Activated CD4-positive, alpha-beta T cell treated with anti-CD3 and anti-CD28 coated beads, Interleukin-10, Interleukin-2, amounts not matched to agents 100 ng/mL and 50 ng/mL, durations not matched to agents 16 hours and 8 hours (primary cell): Measurements from ENCODE around the gene GPAM.

Experiments
- DNase-seq: peaks from one replicate; pipeline ENCODE4 v3.0.0-alpha.2; 2020

Gene GPAM

DNA sequence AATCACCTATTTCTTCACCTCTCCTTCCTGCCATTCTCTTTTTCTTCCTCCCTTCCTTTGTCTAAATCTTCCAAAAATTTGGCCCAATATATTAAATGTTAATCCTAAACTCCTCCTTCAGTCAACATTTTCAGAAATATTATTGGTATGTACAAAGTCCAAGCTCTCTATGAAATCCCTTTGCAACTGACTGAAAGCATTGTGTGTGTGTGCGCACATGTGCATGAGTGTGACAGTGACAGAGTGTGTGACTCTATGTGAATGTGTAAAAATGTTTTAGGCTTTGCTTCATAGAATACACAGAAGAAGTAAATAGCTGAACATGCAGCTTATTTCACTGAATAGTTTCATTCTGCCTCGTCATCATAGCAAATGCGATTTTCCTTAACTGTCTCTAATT lies 7.0 kb downstream of the GPAM start:
- DNase-seq = no peak

DNA sequence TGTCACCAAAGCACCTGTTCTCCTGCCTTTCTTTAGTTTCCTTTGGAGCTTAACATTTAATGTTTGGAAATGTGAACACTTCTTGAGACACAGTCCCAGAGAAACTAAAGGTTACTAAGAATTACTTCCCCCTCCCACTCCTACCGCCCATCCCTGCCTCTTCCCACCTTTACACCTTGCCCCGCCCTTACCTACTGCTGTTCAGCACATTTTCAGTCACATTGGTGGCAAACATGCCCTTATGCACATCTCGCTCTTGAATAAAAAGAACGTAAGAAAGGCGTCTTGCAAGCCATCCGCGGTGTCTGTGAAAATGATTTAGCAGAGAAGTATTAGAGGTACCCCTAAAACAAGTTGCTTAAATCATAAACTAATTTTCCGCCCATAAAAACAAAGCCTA lies 8.2 kb downstream of the GPAM start:
- DNase-seq = no peak

DNA sequence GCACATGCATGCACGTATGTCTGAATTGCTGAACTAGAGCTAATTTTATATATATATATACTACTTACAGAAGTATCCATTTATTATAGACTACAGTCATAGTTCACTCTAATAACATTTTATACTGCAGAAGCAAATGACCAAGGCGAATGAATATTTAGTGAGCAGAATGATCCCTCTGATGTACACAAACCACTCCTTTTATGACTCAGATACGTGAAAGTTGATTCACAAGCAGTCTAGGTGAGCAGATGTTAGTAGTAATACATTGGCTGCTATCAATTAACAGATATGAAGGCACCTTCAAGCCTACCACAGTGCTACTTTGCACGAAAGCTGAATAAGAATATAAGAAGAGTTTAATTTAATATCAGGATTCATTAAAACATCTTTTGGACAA lies 10.4 kb downstream of the GPAM start:
- DNase-seq = no peak

DNA sequence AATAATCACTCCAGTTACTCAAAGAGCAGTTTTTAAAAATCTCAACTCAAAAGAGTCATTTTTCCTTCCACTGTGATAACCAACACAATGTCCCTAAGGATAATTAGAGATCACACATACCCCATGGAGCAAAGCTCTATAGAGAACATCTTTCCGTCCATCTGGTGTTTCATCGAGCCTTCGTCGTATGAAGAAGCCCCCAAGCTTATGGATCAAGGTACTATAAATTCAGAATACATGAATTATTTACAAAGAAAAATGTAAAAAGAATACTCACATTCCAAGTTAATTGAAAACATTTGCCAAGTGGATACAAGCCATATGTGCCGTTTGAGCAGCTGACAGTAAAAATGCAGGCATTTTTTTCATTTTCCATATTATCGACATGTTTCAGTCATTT lies 14.8 kb downstream of the GPAM start:
- DNase-seq = no peak

DNA sequence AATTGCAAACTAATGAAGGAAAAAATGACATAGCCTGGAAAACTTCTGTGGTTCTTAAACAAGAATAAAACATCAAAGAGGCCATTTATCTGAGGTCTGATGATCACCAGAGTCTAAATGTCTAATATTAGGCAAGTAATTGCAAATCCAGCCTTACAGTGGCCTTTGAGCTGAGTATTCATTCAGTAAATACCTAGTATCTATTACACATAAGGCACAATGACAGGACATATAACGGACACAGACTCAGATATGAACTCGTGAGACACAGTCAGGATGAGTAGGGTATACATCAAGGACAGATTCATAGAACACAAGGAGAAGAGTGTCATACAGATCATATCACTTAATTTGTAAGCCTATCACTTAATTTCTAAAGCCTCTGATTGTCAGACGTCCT lies 16.8 kb downstream of the GPAM start:
- no peak for DNase-seq

DNA sequence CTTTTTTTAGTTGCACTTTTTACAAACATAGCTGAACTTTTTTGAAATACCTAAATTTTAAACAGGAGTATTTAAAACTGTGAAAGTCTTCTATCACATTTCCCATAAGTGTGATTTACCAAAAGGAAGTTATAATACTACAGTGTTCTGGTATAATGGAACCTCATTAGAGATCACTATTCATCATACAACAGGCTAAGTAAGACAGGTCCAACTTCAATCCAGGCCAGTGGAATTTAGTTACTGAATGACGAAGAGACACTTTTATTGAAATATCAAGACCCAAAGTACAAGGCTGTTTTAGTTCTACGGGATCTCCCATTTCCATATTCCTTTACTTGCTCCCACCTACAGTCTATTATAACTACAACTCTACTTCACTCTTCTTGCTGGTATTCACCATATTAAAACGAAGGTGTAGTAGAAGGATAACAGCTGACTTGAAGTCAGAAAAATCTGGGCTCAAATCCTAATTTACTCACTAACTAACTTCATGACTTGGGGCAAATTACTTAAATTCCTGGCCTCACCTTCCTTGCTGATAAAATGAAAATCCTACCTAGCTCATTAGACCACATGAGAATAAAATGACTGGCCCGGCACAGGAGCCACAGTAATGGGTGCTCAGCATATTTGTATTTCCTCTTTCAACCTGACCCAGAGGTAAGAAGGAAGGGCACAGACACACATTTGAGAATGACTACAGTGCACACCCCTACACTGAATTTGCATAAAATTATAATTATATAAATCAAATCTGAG lies 21.6 kb downstream of the GPAM start:
- no peak for DNase-seq

DNA sequence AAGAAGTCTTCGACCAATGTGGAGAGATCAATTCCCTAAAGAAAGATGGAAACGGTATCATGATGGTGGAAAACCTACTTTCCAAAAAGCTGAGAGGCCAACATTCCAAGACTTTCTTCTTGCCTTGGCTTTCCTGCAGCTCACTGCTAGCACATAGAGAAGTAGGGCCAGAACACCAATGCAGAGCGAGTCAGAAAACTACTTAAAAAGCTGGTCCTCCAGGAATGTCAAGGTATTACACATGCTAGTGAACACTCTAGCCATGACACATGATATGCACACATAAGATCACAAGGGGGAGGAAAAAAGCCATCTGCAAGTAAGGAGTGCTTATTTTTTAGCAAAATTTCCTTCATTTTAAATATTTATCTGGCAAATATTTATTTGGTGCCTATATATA lies 22.7 kb downstream of the GPAM start:
- DNase-seq = no peak

DNA sequence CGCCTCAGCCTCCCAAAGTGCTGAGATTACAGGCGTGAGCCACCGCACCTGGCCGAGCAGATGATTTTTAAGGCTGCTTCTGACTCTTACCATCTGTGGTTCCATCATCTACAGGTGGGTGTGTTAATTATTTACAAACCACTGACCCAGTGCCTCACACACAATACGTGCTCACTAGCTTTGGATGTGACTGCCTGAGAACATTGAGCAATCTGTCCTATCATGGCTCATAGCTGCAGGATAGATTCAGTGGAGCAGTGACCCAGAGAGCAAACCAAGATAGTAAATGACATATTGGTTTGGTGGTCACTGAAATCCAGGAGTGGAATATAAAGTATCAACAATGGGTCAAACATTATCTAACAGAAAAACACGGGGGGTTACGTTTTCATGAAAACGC lies 24.1 kb downstream of the GPAM start:
- no peak for DNase-seq

DNA sequence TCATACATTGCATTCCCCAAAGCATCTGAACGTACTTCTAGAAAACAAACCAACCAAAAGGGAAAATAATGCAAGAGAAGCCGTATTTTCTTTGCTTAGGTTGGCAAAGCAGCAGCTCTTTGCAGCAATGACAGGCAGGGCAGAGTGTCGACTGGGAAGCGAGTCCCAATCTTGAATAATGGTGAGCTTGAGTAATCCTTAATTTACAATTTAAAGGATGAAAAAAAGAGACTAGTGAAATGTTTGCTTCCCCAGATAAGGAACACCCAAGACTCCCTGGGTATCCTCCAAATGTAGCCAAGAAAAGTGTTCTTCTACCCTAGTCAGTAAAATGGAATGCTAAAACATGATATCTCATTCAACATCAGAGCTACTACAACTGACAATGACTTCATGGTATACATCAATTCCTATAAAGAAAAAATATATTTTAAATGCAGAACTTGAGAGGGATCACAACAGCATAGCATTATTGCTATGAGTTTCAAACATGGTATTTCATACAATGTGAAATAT lies 32.0 kb downstream of the GPAM start:
- no peak for DNase-seq

DNA sequence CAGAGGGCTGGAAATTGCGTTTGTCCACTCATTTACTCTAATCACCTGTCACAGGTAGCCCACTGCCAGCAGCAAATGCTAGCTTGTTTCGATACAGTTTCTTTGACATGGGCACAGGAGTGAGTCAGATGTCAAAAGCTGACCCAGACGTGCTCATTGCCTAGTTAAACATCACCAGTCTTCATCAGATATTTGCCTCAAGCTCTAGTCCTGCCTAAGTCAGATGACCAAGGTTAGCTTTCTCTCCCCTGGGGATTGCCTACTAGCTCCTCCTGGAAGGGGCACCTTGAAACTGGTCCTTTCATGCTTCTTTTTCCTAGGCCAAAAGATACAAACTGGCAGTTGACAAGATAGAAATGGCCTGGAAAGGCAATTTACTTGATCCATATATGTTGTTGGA lies 35.2 kb downstream of the GPAM start:
- DNase-seq = no peak

DNA sequence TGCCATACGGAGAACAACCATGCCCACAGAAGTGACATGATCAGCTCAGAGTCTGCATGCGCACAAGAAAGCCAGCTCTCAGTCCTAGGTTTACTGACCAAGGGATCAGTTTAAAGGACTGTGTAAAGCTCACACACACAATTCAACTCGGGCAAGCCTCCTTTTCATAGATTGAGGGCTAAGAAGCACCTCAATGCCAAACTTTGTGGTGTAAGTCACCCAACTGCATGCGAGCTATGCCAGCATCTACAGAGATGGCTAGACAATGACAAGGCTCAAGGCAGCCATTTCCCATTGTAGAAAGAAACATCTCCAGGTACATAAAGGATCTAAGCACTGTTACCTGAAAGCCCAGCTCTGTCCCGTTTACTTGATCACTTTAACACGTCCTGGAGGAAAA lies 36.8 kb downstream of the GPAM start:
- DNase-seq = no peak

DNA sequence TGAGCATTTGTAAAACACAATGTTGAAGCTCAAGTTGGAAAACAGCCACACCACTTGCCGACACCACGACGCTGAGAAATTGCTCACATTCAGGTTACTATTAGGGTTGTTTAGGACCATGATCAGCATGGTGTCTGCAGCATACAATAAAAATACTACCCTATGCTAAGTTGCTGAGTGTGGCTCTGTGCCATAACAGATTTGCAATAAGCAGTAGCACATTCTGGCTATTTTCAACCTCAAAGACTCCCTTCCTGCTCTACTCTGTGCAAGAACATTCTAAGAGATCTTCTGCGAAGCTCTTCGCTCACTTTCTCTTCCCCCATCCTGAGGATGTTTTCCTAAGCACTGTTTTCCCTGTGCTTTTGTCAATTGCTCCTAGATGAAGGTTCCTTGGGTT lies 38.3 kb downstream of the GPAM start:
- DNase-seq = no peak

DNA sequence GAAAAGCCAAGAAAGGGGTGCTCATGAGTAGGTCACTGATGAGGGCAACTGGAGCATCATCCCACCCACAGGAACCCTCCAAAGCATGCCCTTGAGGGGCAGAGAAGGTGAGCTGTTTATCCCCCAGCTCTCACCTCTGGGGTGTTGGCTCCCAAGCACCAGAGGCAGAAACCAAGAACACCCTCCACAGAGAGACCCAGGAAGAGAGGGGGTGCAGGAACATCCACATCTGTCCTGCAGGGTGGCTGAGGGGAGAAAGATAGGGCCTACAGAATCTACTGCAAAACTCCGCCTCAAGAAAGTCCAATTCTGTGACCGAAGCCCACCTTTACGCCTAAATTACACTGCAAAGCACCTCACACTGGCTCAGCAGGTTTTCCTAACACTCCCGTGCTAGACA lies 40.1 kb downstream of the GPAM start:
- no peak for DNase-seq

DNA sequence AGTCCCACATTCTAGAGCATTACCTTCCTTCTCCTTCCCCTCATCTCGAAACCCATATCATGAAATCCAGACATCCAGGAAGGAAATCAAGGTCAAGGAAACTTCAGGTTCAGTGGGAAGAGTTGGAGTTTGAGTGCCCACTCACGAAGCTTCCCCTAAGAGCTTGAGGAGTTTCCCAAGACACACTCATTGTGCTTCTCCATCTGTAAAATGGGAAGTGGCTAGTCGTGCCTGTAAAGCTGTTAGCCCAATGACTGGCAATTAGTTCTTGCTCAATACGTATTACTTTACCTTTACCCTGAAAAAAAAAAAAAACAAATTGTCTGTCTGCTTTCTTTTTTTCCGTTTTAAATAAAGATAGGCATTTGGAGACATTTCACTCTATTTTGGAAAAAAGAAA lies 42.3 kb downstream of the GPAM start:
- no peak for DNase-seq

DNA sequence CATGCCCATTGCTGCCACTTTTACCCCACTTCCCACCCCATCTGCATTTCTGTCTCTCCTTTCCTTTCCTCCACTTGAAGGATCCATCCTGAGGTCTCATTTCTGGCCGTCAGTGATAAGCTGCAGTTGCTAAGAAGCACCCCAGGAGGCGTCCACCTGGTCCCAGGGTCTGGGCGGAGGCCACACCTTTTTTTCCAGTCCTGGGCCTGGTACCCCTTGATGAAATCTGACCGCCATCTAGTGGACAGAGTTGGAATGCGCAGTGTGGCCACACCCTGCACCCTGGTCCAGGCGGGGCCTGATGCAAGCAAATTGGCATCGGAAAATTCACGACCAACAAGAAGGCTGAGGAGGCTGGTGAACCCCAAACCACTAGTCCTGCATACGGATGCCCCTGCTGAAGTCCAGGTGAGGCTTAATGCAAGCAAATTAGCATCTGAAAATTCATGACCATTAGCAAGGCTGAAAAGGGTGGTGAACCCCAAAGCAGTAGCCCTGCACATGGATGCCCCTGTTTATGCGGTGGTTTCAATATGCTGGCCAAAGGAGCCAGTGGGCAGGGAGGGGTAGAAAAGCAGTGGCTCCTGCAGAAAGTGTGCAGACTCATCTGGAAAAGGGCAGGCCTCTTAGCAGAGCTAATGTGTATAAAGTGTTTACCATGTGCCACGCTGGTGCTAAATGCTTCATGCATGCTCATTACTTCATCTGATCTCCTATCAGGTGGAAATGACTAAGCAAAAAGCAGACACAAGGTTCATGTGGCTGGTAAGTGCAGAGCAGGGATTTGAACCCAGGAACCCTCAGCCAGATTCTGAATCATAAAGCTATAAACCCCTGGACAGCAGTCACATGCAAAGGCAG lies 43.2 kb downstream of the GPAM start:
- peak; percentile 85 for DNase-seq

DNA sequence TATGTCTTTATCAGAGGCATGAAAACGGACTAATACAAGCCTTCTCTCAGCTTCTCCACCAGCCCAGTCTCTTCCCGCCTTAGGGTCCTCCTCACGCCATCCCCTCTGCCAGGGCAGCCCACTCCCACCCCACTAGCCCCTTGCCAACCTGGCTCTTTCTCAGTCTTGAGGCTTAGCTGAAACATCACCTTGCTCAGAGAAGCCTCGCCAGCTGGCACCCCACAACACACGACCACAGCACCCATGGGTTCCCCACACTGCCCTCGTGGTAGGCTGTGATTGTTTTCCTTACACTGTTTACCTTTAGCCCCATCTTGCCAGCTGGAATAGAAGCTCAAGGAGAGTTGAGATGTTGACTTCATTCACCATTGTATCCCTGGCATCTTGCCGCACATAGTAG lies 44.4 kb downstream of the GPAM start:
- DNase-seq = no peak

DNA sequence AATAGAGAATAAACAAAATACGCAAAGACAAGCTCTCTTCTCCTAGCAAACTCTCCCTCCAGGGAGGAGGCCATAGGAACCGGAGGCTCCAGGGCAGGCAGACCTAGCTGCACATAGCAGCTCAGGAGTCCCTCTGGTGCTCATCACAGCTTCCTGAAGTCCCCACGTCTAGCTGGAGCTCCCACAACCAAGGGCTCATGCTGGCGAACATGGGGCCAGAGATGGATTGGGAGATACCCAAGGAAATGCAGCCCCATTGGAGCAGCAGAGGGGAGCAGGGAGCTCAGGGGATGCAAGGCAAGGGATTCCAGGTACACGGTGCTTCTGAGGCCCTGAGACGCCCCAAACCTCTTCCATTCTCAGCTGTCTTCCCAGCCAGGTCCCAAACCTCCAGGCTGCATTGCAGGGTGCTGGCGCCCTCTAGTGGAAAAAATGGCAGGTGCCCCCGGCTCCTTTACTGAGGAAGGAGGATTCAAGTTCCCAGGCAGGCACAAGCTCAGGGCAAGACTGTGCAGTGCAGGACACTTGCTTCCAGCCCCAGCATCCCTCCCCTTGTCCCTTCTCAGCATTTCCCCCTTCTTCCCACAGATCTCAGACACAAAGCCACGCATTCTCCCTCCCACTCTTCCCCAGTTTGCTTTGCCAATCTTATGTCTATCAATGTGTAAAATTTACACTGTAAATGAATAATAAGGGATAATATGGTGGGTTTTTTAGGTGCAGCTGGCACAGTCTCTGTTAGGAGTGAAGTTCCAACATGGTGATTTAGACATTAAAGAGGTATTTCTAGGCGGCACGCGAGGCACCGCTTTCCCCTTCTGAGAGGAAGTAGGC lies 46.2 kb downstream of the GPAM start:
- peak; percentile 74 for DNase-seq

DNA sequence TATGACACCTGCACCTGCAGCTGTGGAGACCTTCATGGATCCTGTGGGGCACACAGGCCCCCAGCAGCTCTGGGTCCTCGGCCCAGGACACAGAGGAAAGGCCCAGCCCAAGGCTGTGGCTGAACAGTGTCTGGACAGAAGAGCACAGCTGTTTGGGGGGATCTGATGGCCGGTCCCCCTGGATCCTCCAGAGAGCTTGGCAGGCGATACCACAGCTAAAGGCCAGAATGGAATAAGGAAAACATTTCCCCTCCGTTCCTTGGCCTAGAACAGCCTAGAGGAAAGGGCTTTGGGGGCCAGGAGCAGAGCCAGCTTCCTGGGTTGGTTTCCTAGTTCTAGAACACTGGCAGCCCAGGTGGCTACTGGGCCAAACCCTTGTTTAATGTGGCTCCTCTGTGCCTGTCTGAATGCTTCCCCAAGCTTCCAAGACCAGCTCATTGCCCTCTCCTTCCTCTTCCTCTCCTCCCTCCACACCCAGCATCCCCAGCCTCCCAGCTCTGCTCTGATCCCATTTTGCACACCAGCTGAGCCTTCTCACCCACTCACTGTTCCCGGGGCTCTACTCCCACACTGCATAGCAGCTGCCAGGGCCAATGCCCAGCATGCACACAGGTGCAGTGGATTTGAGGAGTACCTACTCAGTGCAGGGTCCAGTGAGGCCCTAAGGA lies 46.9 kb downstream of the GPAM start:
- no peak for DNase-seq

DNA sequence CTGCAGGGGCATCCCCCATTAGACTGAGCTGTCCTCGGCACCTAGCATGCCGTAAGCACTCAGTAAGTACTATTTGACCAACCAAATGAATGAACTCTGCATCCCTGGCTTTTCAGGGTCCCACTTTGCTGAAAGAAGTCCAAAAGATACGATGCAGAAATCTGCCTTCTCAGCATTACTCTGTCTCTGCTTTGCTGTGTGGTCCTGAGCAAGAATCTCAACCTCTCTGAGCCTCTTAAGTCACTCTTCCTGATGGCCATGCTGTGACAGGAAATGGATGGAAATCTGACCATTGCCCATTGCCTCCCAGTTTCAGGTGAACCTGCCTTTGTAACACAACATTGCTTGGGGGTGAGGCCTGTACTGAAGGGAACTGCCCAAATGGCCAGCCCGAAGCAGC lies 48.0 kb downstream of the GPAM start:
- no peak for DNase-seq

DNA sequence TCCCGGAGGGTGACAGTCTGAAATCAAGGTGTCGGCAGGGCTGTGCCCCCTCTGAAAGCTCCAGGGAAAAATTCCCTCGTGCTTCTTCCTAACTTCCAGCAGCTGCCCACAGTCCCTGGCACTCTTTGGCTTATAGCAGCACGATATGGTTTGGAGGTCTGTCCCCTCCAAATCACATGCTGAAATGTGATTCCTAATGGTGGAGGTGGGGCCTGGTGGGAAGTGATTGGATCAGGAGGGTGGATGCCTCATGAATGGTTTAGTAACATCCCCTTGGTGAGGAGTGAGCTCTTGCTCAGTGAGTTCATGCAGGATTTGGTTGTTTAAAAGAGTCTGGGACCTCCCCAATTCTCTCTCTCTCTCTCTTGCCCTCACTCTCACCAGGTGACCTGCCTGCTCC lies 51.1 kb downstream of the GPAM start:
- no peak for DNase-seq

DNA sequence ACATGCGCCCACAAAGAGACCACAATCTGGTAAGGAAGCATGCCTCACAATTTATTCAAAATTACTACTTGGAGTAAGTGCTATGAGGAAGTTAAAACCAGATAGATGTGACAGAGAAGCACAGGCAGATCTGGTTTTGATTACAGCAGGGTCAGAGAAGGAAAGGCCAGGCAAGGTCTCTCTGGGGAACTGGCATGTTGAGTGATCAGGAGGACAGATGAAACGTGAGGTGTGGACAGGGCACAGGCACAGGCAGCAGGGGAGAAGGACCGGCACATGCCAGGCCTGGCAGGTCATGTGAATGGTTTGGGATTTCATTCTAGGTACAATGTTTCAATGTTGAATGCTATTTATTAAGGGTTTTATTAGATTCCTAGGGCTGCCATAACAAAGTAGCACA lies 51.6 kb downstream of the GPAM start:
- no peak for DNase-seq

DNA sequence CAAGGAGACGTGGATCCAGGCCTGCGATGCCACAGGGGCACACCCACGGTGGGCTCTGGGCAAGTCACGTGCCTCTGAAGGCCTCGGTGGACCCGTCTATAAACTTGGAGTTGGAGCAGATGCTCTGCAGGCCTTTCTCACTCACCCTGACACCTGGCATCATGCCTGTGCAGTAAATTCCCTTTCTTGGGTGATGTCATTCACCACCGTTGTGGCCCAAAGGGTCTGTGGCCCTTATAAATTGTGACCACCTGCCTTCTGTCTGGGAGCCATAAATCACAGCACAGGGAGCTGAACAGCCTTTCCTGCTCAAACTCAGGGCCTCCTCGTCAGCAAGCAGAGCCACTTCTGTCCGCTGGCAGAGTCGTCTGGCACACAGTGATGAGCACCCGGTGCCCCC lies 52.2 kb downstream of the GPAM start:
- no peak for DNase-seq

DNA sequence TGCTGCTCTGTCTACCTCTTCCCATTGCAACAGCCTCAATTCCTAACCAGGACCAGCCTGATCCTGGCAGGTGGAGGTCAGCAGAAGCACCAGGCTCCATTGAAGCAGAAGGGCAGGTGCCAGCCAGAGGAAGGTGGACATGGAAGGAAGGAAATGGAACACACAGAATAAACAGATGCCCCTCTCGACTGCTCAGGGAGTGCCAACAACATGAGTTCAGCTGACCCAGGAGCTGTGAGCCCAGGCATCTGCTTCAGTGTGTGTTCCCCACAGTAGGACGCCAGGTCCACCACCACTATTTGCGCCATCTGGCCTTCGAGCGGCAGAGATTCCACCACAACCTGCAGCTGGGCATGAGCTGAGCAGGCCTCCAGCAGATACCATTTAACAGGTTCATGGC lies 56.7 kb downstream of the GPAM start:
- DNase-seq = no peak
